H9 (cell line): ENCODE data around the gene ZNF618. TPM values are rescaled to one million over a fixed set of nuclear protein-coding genes. Genes with fewer than 3 reads are reported as not detected.

Source experiments
- DNase-seq: peaks from one replicate; pipeline ENCODE4 v3.0.0-alpha.2; 2017
- H2AFZ ChIP-seq: one replicate; pipeline ENCODE4 v1.6.1; 2013; ENCODE audit warnings: mild to moderate bottlenecking, low read length, control low read depth, moderate library complexity
- H2AK5ac ChIP-seq: 2 replicates; pipeline ENCODE4 v1.6.1; 2013; ENCODE audit warnings: low read length, control low read depth, mixed read lengths; ENCODE audit not compliant: insufficient read length
- H2BK120ac ChIP-seq: one replicate; pipeline ENCODE4 v1.6.1; 2013; ENCODE audit warnings: low read depth, mild to moderate bottlenecking, low read length, control low read depth, inconsistent platforms; ENCODE audit not compliant: poor library complexity, severe bottlenecking
- H2BK12ac ChIP-seq: 2 replicates; pipeline ENCODE4 v1.6.1; 2013; ENCODE audit warnings: low read length, control low read depth, mixed read lengths, low read depth; ENCODE audit not compliant: insufficient read length
- H2BK15ac ChIP-seq: 2 replicates; pipeline ENCODE4 v1.6.1; 2013; ENCODE audit warnings: low read depth, low read length, control low read depth
- H2BK20ac ChIP-seq: one replicate; pipeline ENCODE4 v1.6.1; 2013; ENCODE audit warnings: low read depth, mild to moderate bottlenecking, low read length, control low read depth, inconsistent platforms; ENCODE audit not compliant: poor library complexity, severe bottlenecking
- H2BK5ac ChIP-seq: 2 replicates; pipeline ENCODE4 v1.6.1; 2013; ENCODE audit warnings: low read length, control low read depth, mixed read lengths; ENCODE audit not compliant: insufficient read length
- H3K14ac ChIP-seq: 2 replicates; pipeline ENCODE4 v1.6.1; 2013; ENCODE audit warnings: low read length, control low read depth; ENCODE audit not compliant: insufficient read depth
- H3K18ac ChIP-seq: 2 replicates; pipeline ENCODE4 v1.6.1; 2013; ENCODE audit warnings: low read depth, mild to moderate bottlenecking, mixed read lengths, low read length, control low read depth; ENCODE audit not compliant: insufficient read length
- H3K23ac ChIP-seq: 2 replicates; pipeline ENCODE4 v1.6.1; 2013; ENCODE audit warnings: low read length, control low read depth, mixed read lengths, low read depth; ENCODE audit not compliant: insufficient read length
- H3K23me2 ChIP-seq: 2 replicates; pipeline ENCODE4 v1.6.1; 2013; ENCODE audit warnings: low read depth, mild to moderate bottlenecking, mixed read lengths, low read length, control low read depth; ENCODE audit not compliant: insufficient read length, poor library complexity, severe bottlenecking
- H3K27ac ChIP-seq: 2 replicates; pipeline ENCODE4 v1.5.1; 2013; ENCODE audit warnings: low read length, control low read depth, mixed read lengths, low read depth; ENCODE audit not compliant: insufficient read length
- H3K27me3 ChIP-seq: 2 replicates; pipeline ENCODE4 v1.6.1; 2013; ENCODE audit warnings: low read length, control low read depth, inconsistent platforms; ENCODE audit not compliant: insufficient read depth
- H3K4ac ChIP-seq: 2 replicates; pipeline ENCODE4 v1.6.1; 2013; ENCODE audit warnings: low read depth, mild to moderate bottlenecking, control low read depth, inconsistent platforms, low read length, moderate library complexity
- H3K4me1 ChIP-seq: 2 replicates; pipeline ENCODE4 v1.6.1; 2013; ENCODE audit warnings: low read length, control low read depth, inconsistent platforms; ENCODE audit not compliant: insufficient read depth
- H3K4me2 ChIP-seq: 2 replicates; pipeline ENCODE4 v1.6.1; 2013; ENCODE audit warnings: low read length, control low read depth, mixed read lengths; ENCODE audit not compliant: insufficient read length, insufficient read depth
- H3K56ac ChIP-seq: 2 replicates; pipeline ENCODE4 v1.6.1; 2013; ENCODE audit warnings: low read depth, mild to moderate bottlenecking, mixed read lengths, low read length, control low read depth; ENCODE audit not compliant: insufficient read length
- H3K79me1 ChIP-seq: 2 replicates; pipeline ENCODE4 v1.6.1; 2013; ENCODE audit warnings: low read depth, mild to moderate bottlenecking, moderate library complexity, low read length, control low read depth, inconsistent platforms; ENCODE audit not compliant: insufficient read depth, poor library complexity, severe bottlenecking
- H3K79me2 ChIP-seq: 2 replicates; pipeline ENCODE4 v1.6.1; 2013; ENCODE audit warnings: low read length, control low read depth, inconsistent platforms; ENCODE audit not compliant: insufficient read depth
- H3K9ac ChIP-seq: 2 replicates; pipeline ENCODE4 v1.6.1; 2013; ENCODE audit warnings: low read length, control low read depth, mixed read lengths; ENCODE audit not compliant: insufficient read length; ENCODE audit errors: extremely low read depth
- H3K9me3 ChIP-seq: one replicate; pipeline ENCODE4 v1.6.1; 2013; ENCODE audit warnings: low read depth, low read length, inconsistent platforms; ENCODE audit not compliant: control insufficient read depth
- H3T11ph ChIP-seq: one replicate; pipeline ENCODE4 v1.6.1; 2013; ENCODE audit warnings: mild to moderate bottlenecking, low read length, control low read depth, inconsistent platforms
- H4K20me1 ChIP-seq: one replicate; pipeline ENCODE4 v1.6.1; 2013; ENCODE audit not compliant: control insufficient read depth, insufficient read length, insufficient read depth
- H4K5ac ChIP-seq: 2 replicates; pipeline ENCODE4 v1.6.1; 2013; ENCODE audit warnings: low read depth, mild to moderate bottlenecking, mixed read lengths, low read length, control low read depth; ENCODE audit not compliant: insufficient read length
- H4K8ac ChIP-seq: replicated peaks from 2 replicates; pipeline ENCODE4 v1.6.1; 2013; ENCODE audit warnings: low read length, control low read depth, mixed read lengths, low read depth; ENCODE audit not compliant: insufficient read length
- H4K91ac ChIP-seq: 2 replicates; pipeline ENCODE4 v1.6.1; 2013; ENCODE audit warnings: low read depth, mild to moderate bottlenecking, moderate library complexity, mixed read lengths, low read length, control low read depth; ENCODE audit not compliant: insufficient read length
- H3K27ac Mint-ChIP-seq, 3 experiments: 2 replicates in 2 of 3; 3 replicates in 1 of 3; pipeline ENCODE4 v1.8.0; 2020 to 2021; ENCODE audit warnings: mixed read lengths in 3 of 3, mild to moderate bottlenecking in 1 of 3, moderate library complexity in 1 of 3
- H3K27me3 Mint-ChIP-seq: 2 replicates; pipeline ENCODE4 v1.8.0; 2021; ENCODE audit warnings: low read depth, mild to moderate bottlenecking, moderate library complexity, mixed read lengths
- H3K36me3 Mint-ChIP-seq, 3 experiments: 2 replicates in 2 of 3; 3 replicates in 1 of 3; pipeline ENCODE4 v1.8.0; 2020 to 2021; ENCODE audit warnings: low read depth in 3 of 3, mixed read lengths in 3 of 3; ENCODE audit not compliant: insufficient read depth in 1 of 3
- H3K4me1 Mint-ChIP-seq, 2 experiments: 2 replicates each; pipeline ENCODE4 v1.8.0; 2020; ENCODE audit warnings: mixed read lengths in 2 of 2
- H3K4me3 Mint-ChIP-seq, 2 experiments: 2 replicates in 1 of 2; 3 replicates in 1 of 2; pipeline ENCODE4 v1.8.0; 2020 to 2021; ENCODE audit warnings: mild to moderate bottlenecking in 2 of 2, mixed read lengths in 2 of 2, moderate library complexity in 1 of 2
- H3K9me3 Mint-ChIP-seq, 2 experiments: 2 replicates in 1 of 2; 3 replicates in 1 of 2; pipeline ENCODE4 v1.8.0; 2020; ENCODE audit warnings: mild to moderate bottlenecking in 2 of 2, mixed read lengths in 2 of 2, moderate library complexity in 1 of 2
- CTCF ChIP-seq: fragments of 200-600 bp; sonication (generic); conservative IDR thresholded peaks from 3 replicates; pipeline ENCODE4 v1.8.0; 2021; ENCODE audit warnings: antibody characterized with exemption, mild to moderate bottlenecking
- total RNA-seq: library from RNA; stranded (reverse); gene quantifications from 2 replicates; pipeline ENCODE4 v1.2.1, GENCODE V29; 2021

ZNF618 gene
- total RNA-seq, 1 experiment from 2014 or later = 13.6 TPM

GRCh38 chr9:113954591-113954990 lies 78.5 kb downstream of the ZNF618 start:
- no peak overlapping the region for H3T11ph ChIP-seq
- Mint-ChIP-seq H3K4me1 (peaks cover 7 to 13% of the 10 kb centered on the region in 2 experiments; a peak in 3 of 4 replicates), H3K4me3 (no peak overlapping the region), H3K36me3 (peaks cover 0 to 3% (median 0%) of the 10 kb centered on the region in 3 experiments; a peak in 2 of 7 replicates), H3K27me3 (no peaks in the 10 kb centered on the region), H3K27ac (0 out of 7 replicates have a peak overlapping the region, but pooled peaks of 1 of the 3 experiments have one; percentile 38), H3K9me3 (no peaks in the 10 kb centered on the region)
- no peak overlapping the region for H4K8ac ChIP-seq
- no peak overlapping the region for H3K56ac ChIP-seq
- H3K23me2 ChIP-seq = no peaks in the 10 kb centered on the region
- H2BK5ac ChIP-seq = no peak overlapping the region
- no peak overlapping the region for H3K14ac ChIP-seq
- no peaks in the 10 kb centered on the region; the same call in 1 of the 2 replicates for H3K4me1 ChIP-seq
- H3K23ac ChIP-seq = no peak overlapping the region
- no peak overlapping the region for H4K5ac ChIP-seq
- no peaks in the 10 kb centered on the region for H3K79me2 ChIP-seq
- no peak overlapping the region for H3K9ac ChIP-seq
- no peak for DNase-seq
- H2BK12ac ChIP-seq = no peak overlapping the region
- H3K27ac ChIP-seq = no peak overlapping the region
- H4K91ac ChIP-seq = no peak overlapping the region
- no peak overlapping the region for H2BK15ac ChIP-seq
- H3K79me1 ChIP-seq = no peaks in the 10 kb centered on the region
- H2AFZ ChIP-seq = no peak overlapping the region
- no peak overlapping the region for H3K18ac ChIP-seq
- no peaks in the 10 kb centered on the region for H3K27me3 ChIP-seq
- no peak for TF ChIP-seq CTCF
- no peaks in the 10 kb centered on the region for H3K9me3 ChIP-seq
- no peaks in the 10 kb centered on the region for H4K20me1 ChIP-seq
- H3K4me2 ChIP-seq = no peak overlapping the region
- no peak overlapping the region for H2BK20ac ChIP-seq
- no peak overlapping the region for H2AK5ac ChIP-seq
- H3K4ac ChIP-seq = no peak overlapping the region
- H2BK120ac ChIP-seq = no peak overlapping the region
